OCI-LY1 (cell line): ENCODE measurements around the gene THEM5.
"Not testable (repeated sequence)": the region's sequence is repeated elsewhere in the genome, so short reads cannot be mapped to it uniquely, and the experiment has no call there.

ENCODE experiments used
- H2AFZ ChIP-seq: fragments of 200-600 bp; sonication (generic), shearing (Covaris generic); 2 replicates; pipeline ENCODE4 v1.6.0; 2014; ENCODE audit warnings: antibody characterized with exemption, mild to moderate bottlenecking, low read length
- H3F3A ChIP-seq: fragments of 200-600 bp; sonication (generic), shearing (Covaris generic); 2 replicates; pipeline ENCODE4 v1.6.0; 2014; ENCODE audit warnings: mild to moderate bottlenecking, antibody characterized with exemption, low read length, moderate library complexity; ENCODE audit not compliant: insufficient read depth
- H3K27ac ChIP-seq: fragments of 200-600 bp; sonication (generic); 2 replicates; pipeline ENCODE4 v1.5.1; 2014; ENCODE audit warnings: low read length, mixed run types, mild to moderate bottlenecking, low read depth; ENCODE audit not compliant: poor library complexity, severe bottlenecking
- H3K27me3 ChIP-seq: fragments of 200-600 bp; sonication (generic); 2 replicates; pipeline ENCODE4 v1.6.0; 2014; ENCODE audit warnings: antibody characterized with exemption, mild to moderate bottlenecking, low read length, moderate library complexity; ENCODE audit not compliant: insufficient read depth
- H3K36me3 ChIP-seq: fragments of 200-600 bp; sonication (generic); 2 replicates; pipeline ENCODE4 v1.6.1; 2014; ENCODE audit warnings: mild to moderate bottlenecking, antibody characterized with exemption, low read length, moderate library complexity, mixed read lengths; ENCODE audit not compliant: insufficient read depth
- H3K4me1 ChIP-seq: fragments of 200-600 bp; sonication (generic); 2 replicates; pipeline ENCODE4 v1.5.1; 2014; ENCODE audit warnings: mild to moderate bottlenecking, low read length, moderate library complexity; ENCODE audit not compliant: insufficient read depth, severe bottlenecking
- H3K4me2 ChIP-seq: fragments of 200-600 bp; sonication (generic), shearing (Covaris generic); 2 replicates; pipeline ENCODE4 v1.6.1; 2014; ENCODE audit warnings: low read length
- H3K4me3 ChIP-seq: fragments of 200-600 bp; sonication (generic); 2 replicates; pipeline ENCODE4 v1.5.1; 2014; ENCODE audit warnings: low read length, low read depth, mild to moderate bottlenecking, mixed read lengths; ENCODE audit not compliant: poor library complexity, severe bottlenecking
- H3K79me2 ChIP-seq: fragments of 200-600 bp; shearing (Covaris generic); 2 replicates; pipeline ENCODE4 v1.6.1; 2016; ENCODE audit warnings: mixed run types, low read length, mixed read lengths; ENCODE audit not compliant: insufficient read depth
- H3K9ac ChIP-seq: fragments of 200-600 bp; sonication (generic), shearing (Covaris generic); 2 replicates; pipeline ENCODE4 v1.6.1; 2014; ENCODE audit warnings: mild to moderate bottlenecking, low read length, mixed read lengths
- H3K9me2 ChIP-seq: fragments of 200-600 bp; sonication (generic), shearing (Covaris generic); 2 replicates; pipeline ENCODE4 v1.6.1; 2014; ENCODE audit warnings: low read depth, mild to moderate bottlenecking, low read length, mixed read lengths
- H3K9me3 ChIP-seq: fragments of 200-600 bp; shearing (Covaris generic); 2 replicates; pipeline ENCODE4 v1.6.1; 2014; ENCODE audit warnings: low read length, mixed read lengths
- H4K20me1 ChIP-seq: fragments of 200-600 bp; sonication (generic), shearing (Covaris generic); 2 replicates; pipeline ENCODE4 v1.6.0; 2016; ENCODE audit warnings: mild to moderate bottlenecking, low read length; ENCODE audit not compliant: insufficient read depth
- EZH2 ChIP-seq: fragments of 200-600 bp; sonication (generic), shearing (Covaris generic); IDR thresholded peaks from 2 replicates; pipeline ENCODE4 v1.8.0; 2017; ENCODE audit warnings: borderline replicate concordance, mixed run types, mild to moderate bottlenecking, antibody characterized with exemption, low read length, moderate library complexity, mixed read lengths
- TF ChIP-seq, protein P1 (sequence below): fragments of 200-600 bp; sonication (generic), shearing (Covaris generic); IDR thresholded peaks from 2 replicates; pipeline ENCODE4 v1.5.1; 2017; ENCODE audit warnings: mild to moderate bottlenecking, antibody characterized with exemption, low read length, moderate library complexity, mixed read lengths

Gene THEM5

DNA sequence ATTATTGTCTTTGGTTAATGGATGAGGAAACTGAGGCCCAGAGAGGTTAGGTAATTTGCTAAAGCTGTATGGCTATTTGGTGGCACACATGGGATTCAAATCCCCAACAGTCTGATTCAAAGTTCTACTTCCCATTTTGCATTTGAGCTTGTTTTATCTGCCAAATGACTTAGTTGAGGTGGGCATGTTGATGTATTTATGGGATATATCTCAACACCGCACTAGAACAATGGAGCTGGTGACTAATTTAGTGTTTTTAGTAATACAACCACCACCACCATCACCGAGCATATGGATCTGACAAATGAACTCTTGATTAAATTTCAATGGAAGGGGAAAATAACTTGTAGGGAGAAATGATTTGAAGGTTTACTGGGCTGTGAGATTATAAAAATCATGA, 29.0 kb upstream of the THEM5 start:
- H3K79me2 ChIP-seq, result no peaks in the 10 kb centered on the region
- no peaks in the 10 kb centered on the region for H3K9me2 ChIP-seq
- no peak for TF ChIP-seq EZH2
- TF ChIP-seq, protein P1, sequence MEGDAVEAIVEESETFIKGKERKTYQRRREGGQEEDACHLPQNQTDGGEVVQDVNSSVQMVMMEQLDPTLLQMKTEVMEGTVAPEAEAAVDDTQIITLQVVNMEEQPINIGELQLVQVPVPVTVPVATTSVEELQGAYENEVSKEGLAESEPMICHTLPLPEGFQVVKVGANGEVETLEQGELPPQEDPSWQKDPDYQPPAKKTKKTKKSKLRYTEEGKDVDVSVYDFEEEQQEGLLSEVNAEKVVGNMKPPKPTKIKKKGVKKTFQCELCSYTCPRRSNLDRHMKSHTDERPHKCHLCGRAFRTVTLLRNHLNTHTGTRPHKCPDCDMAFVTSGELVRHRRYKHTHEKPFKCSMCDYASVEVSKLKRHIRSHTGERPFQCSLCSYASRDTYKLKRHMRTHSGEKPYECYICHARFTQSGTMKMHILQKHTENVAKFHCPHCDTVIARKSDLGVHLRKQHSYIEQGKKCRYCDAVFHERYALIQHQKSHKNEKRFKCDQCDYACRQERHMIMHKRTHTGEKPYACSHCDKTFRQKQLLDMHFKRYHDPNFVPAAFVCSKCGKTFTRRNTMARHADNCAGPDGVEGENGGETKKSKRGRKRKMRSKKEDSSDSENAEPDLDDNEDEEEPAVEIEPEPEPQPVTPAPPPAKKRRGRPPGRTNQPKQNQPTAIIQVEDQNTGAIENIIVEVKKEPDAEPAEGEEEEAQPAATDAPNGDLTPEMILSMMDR, result no peak
- no peaks in the 10 kb centered on the region for H3F3A ChIP-seq
- no peaks in the 10 kb centered on the region for H3K9me3 ChIP-seq
- no peak overlapping the region for H2AFZ ChIP-seq
- H3K36me3 ChIP-seq, result peaks cover 17% of the 10 kb centered on the region
- H4K20me1 ChIP-seq, result no peaks in the 10 kb centered on the region
- H3K4me2 ChIP-seq, result no peak overlapping the region
- H3K27me3 ChIP-seq, result no peaks in the 10 kb centered on the region
- no peak overlapping the region for H3K27ac ChIP-seq
- no peak overlapping the region for H3K9ac ChIP-seq
- no peaks in the 10 kb centered on the region for H3K4me1 ChIP-seq
- no peak overlapping the region for H3K4me3 ChIP-seq

DNA sequence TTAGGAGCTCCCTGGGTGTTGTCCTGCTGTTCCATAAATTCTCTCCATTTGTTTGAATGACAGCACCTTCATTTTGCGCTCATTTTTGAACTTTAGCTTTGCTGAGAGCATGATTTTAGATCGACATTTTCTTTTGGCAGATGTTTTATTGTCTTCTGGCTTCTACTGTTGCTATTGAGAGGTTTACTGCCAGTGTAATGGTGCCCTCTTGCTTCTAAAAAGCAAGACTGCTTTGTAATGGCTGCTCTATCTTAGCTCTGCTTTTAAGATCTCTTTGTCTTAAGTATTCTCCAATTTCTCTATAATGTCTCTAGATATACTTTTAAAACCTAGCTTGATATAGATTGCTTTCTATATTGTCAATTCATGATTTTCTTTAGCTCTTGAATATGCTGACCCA, 28.0 kb upstream of the THEM5 start:
- Histone ChIP-seq H3K79me2 (no peaks in the 10 kb centered on the region), H3K9me3 (no peaks in the 10 kb centered on the region), H3K4me1 (no peaks in the 10 kb centered on the region), H3K27ac (no peak overlapping the region), H3K27me3 (no peaks in the 10 kb centered on the region), H3K9me2 (no peaks in the 10 kb centered on the region), H4K20me1 (no peaks in the 10 kb centered on the region), H3K4me3 (no peak overlapping the region), H3K9ac (no peak overlapping the region), H3K4me2 (no peak overlapping the region), H3F3A (no peaks in the 10 kb centered on the region), H3K36me3 (peaks cover 9% of the 10 kb centered on the region), H2AFZ (no peak overlapping the region)
- TF ChIP-seq, protein P1, result peak; percentile 9; the same call in 1 of the 2 replicates
- no peak for TF ChIP-seq EZH2

DNA sequence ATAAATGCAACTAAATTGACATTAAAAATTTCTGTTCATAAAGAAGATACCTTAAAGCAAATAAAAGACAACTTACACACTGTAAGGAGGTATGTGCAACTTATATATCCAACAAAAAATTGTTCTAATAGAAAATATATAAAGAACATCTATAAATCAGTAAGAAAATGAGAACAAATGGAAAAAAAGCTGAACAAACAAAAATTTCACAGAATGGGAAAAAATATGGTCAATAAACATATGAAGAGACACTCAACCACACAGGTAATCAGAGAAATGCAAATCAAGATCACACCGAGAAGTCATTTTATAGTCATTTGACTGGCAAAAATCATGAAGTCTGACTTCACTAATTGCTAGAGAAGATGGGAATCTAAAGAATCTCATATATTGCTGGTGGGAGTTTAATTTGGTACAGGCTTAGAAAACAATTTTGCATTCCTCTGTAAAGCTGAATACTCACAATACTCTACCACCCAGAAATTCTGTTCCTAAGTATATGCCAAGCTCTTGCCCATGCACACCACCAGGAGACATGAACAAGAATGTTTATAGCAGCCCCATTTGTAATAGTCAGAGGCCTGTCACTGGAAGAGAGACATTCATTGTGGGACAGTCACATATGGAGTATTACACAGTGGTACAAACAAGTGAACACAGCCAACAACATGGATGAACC, 22.0 kb upstream of the THEM5 start:
- Histone ChIP-seq H3K4me3 (no peak overlapping the region), H3K4me1 (no peaks in the 10 kb centered on the region), H3K27ac (no peak overlapping the region), H3K79me2 (no peaks in the 10 kb centered on the region), H3K9ac (no peak overlapping the region), H3K9me2 (no peaks in the 10 kb centered on the region), H3K27me3 (no peaks in the 10 kb centered on the region), H3F3A (no peaks in the 10 kb centered on the region), H4K20me1 (no peaks in the 10 kb centered on the region), H3K4me2 (no peak overlapping the region), H3K9me3 (no peaks in the 10 kb centered on the region), H3K36me3 (0 out of 2 replicates have a peak, but pooled peaks cover 5% of the 10 kb centered on the region), H2AFZ (no peak overlapping the region)
- TF ChIP-seq EZH2, result no peak
- TF ChIP-seq, protein P1, result no peak

DNA sequence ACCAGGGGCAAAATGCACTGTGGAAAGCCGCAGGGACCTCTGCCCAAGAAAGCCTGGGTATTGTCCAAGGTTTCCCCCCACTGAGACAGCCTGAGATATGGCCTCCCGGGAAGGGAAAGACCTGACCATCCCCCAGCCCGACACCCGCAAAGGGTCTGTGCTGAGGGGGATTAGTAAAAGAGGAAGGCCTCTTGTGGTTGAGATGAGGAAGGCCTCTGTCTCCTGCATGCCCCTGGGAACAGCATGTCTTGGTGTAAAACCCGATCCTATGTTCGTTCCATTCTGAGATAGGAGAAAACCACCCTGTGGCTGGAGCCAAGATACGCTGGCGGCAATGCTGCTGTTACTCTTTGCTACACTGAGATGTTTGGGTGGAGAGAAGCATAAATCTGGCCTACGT, 19.3 kb upstream of the THEM5 start:
- H2AFZ ChIP-seq, H3K9me2 ChIP-seq, H4K20me1 ChIP-seq, H3K4me1 ChIP-seq, H3K9me3 ChIP-seq, H3K9ac ChIP-seq, H3F3A ChIP-seq, H3K4me2 ChIP-seq, H3K4me3 ChIP-seq, H3K27me3 ChIP-seq, H3K36me3 ChIP-seq, H3K79me2 ChIP-seq, H3K27ac ChIP-seq: not testable (repeated sequence)
